ENCODE measurements around the gene SPINT3. TPM values are rescaled to one million over a fixed set of nuclear protein-coding genes. Genes with fewer than 3 reads are reported as not detected.

The SPINT3 gene
- total and polyA plus RNA-seq, 2 of the 8 experiments (the other 6 are each of a cell fraction or from before 2014, with no cell fraction given), result not detected

- Histone ChIP-seq H2BK5ac (ENCODE audit: low read depth, low read length) (no peak overlapping the region), H3K27ac (ENCODE audit: low read depth, low read length) (no peak overlapping the region), H3K4me3 (ENCODE audit: extremely low read depth in 1 of 4, insufficient read depth in 2 of 4, low read depth in 3 of 4, low read length in 4 of 4) (no peak overlapping the region), H3K23me2 (ENCODE audit: low read depth, low read length) (peaks cover 4% of the 10 kb centered on the region; the same call in 1 of the 2 replicates), H2BK120ac (replicated peaks; ENCODE audit: low read depth, low read length) (no peak overlapping the region), H3K23ac (ENCODE audit: insufficient read length) (no peak overlapping the region), H3K79me1 (ENCODE audit: low read depth, low read length) (no peaks in the 10 kb centered on the region), H3K36me3 (ENCODE audit: control insufficient read depth in 2 of 4, insufficient read depth in 4 of 4, low read length in 3 of 4) (no peaks in the 10 kb centered on the region), H3K4ac (replicated peaks; ENCODE audit: insufficient read length, low read depth, low read length) (no peak overlapping the region), H3K56ac (replicated peaks; ENCODE audit: insufficient read length, low read depth, low read length) (no peak overlapping the region), H3K4me2 (ENCODE audit: insufficient read depth in 1 of 2, low read depth in 2 of 2, low read length in 2 of 2) (no peak overlapping the region), H3K14ac (ENCODE audit: insufficient read length) (no peak overlapping the region), H4K5ac (ENCODE audit: insufficient read length, low read depth, low read length) (no peak overlapping the region), H3K9me3 (ENCODE audit: insufficient read depth in 2 of 2, low read depth in 1 of 2, low read length in 1 of 2) (no peaks in the 10 kb centered on the region), H4K91ac (replicated peaks; ENCODE audit: insufficient read length, low read length) (no peak overlapping the region), H2BK15ac (ENCODE audit: low read length) (no peak overlapping the region), H2AFZ (ENCODE audit: low read length) (peak overlapping the region; percentile 63), H3K18ac (ENCODE audit: extremely low read depth, low read length) (no peak overlapping the region), H2AK5ac (ENCODE audit: low read depth, low read length) (no peak overlapping the region), H3K79me2 (ENCODE audit: control insufficient read depth in 1 of 2, insufficient read depth in 2 of 2, low read length in 2 of 2) (no peaks in the 10 kb centered on the region), H2BK12ac (ENCODE audit: low read depth, low read length) (0 out of 2 replicates have a peak overlapping the region, but pooled peaks have one; percentile 4), H4K8ac (ENCODE audit: extremely low read depth, insufficient read depth, low read length) (no peak overlapping the region), H4K20me1 (replicated peaks in 1 of 2; ENCODE audit: control insufficient read depth in 1 of 2, insufficient read depth in 2 of 2, low read length in 2 of 2) (no peaks in the 10 kb centered on the region), H3K27me3 (replicated peaks in 1 of 4; ENCODE audit: control insufficient read depth in 3 of 4, extremely low read depth in 1 of 4, insufficient read depth in 3 of 4, low read length in 3 of 4) (no peaks in the 10 kb centered on the region), H2BK20ac (ENCODE audit: low read length) (no peak overlapping the region), H3K9ac (replicated peaks in 1 of 4; ENCODE audit: extremely low read depth in 1 of 4, low read depth in 3 of 4, low read length in 3 of 4) (no peak overlapping the region), H3K4me1 (replicated peaks in 1 of 4; ENCODE audit: control insufficient read depth in 3 of 4, insufficient read depth in 4 of 4, low read length in 3 of 4) (peaks cover 0 to 5% (median 0%) of the 10 kb centered on the region in 4 experiments; a peak in 1 of 7 replicates)
- 44% methylated on average over 5 of the region's 5 CpGs; no CpG with 5 or more reads in 1 of the 2 experiments for WGBS, 2 experiments (ENCODE audit: extremely low coverage in 1 of 2, insufficient coverage in 1 of 2, insufficient read length in 1 of 2, insufficient replicate concordance in 2 of 2, low coverage in 1 of 2, low lambda C conversion rate in 2 of 2, missing lambda C conversion rate in 1 of 2)
- POLR2A ChIA-PET (ENCODE audit: partially characterized antibody), result interaction anchor here (0.8 to 1.7 kb wide), 2 partner anchors 15 to 226 kb away, joined by 3 to 8 read pairs; no protein-coding TSS in a partner anchor
- FAIRE-seq (peak; percentile 85), DNase-seq (ENCODE audit: low read depth in 1 of 2, low spot score in 2 of 2) (peak in 1 of 2 experiments; percentile 47)
- CTCF ChIA-PET (ENCODE audit: partially characterized antibody), result interaction anchor here (0.6 to 2.3 kb wide), 12 partner anchors 9 to 253 kb away, joined by 3 to 54 read pairs (median 4); no protein-coding TSS in a partner anchor
- TF ChIP-seq CTCF (IDR thresholded peaks at IDR 0.05; ENCODE audit: control extremely low read depth in 1 of 3, insufficient read depth in 1 of 3, low read depth in 1 of 3, low read length in 3 of 3) (peak in 2 of 3 experiments; percentile 62 to 63; a peak in 3 of 4 replicates), RAD21 (IDR thresholded peaks at IDR 0.05 in 1 of 2, conservative IDR thresholded peaks at IDR 0.05 in 1 of 2; ENCODE audit: low read depth in 2 of 2, low read length in 2 of 2) (peak; percentile 90 to 93), TAF1 (IDR thresholded peaks at IDR 0.05; ENCODE audit: low read depth, low read length) (no peak)
Measured at GRCh38 chr20:45545754-45546453, 30.5 kb upstream of the SPINT3 start.
